Endodermal cell (in vitro differentiated cells): ENCODE results near the gene PTGES. TPM values are rescaled to one million over a fixed set of nuclear protein-coding genes. Genes with fewer than 3 reads are reported as not detected.

Experiments
- DNase-seq: peaks from one replicate; pipeline ENCODE4 v3.0.0-alpha.2; 2017
- H3K27ac ChIP-seq: 2 replicates; pipeline ENCODE4 v1.5.1; 2013; ENCODE audit warnings: mild to moderate bottlenecking, low read depth, low read length, moderate library complexity
- H3K27me3 ChIP-seq: 2 replicates; pipeline ENCODE4 v1.6.1; 2013; ENCODE audit warnings: mild to moderate bottlenecking, low read length, moderate library complexity; ENCODE audit not compliant: insufficient read depth, control insufficient read depth, poor library complexity, severe bottlenecking
- H3K36me3 ChIP-seq: 2 replicates; pipeline ENCODE4 v1.7.0; 2013; ENCODE audit warnings: mild to moderate bottlenecking, low read length, moderate library complexity; ENCODE audit not compliant: control insufficient read depth, insufficient read depth
- H3K4me1 ChIP-seq: one replicate; pipeline ENCODE4 v1.7.0; 2013; ENCODE audit warnings: low read length; ENCODE audit not compliant: control insufficient read depth, insufficient read depth
- H3K4me3 ChIP-seq: 2 replicates; pipeline ENCODE4 v1.5.1; 2013; ENCODE audit warnings: mild to moderate bottlenecking, low read length, moderate library complexity
- H3K9ac ChIP-seq: 2 replicates; pipeline ENCODE4 v1.6.1; 2013; ENCODE audit warnings: mild to moderate bottlenecking, low read length, moderate library complexity; ENCODE audit not compliant: poor library complexity, severe bottlenecking; ENCODE audit errors: extremely low read depth
- H3K9me3 ChIP-seq: 2 replicates; pipeline ENCODE4 v1.6.1; 2013; ENCODE audit warnings: mild to moderate bottlenecking, low read length, moderate library complexity; ENCODE audit not compliant: control insufficient read depth
- H3K27ac Mint-ChIP-seq: 2 replicates; pipeline ENCODE4 v1.8.0; 2020; ENCODE audit warnings: mixed read lengths
- H3K27me3 Mint-ChIP-seq: 2 replicates; pipeline ENCODE4 v1.8.0; 2021; ENCODE audit warnings: mild to moderate bottlenecking, mixed read lengths; ENCODE audit not compliant: insufficient read depth
- H3K36me3 Mint-ChIP-seq: 2 replicates; pipeline ENCODE4 v1.8.0; 2020; ENCODE audit warnings: low read depth, mixed read lengths
- H3K4me1 Mint-ChIP-seq: 2 replicates; pipeline ENCODE4 v1.8.0; 2020; ENCODE audit warnings: mixed read lengths
- H3K4me3 Mint-ChIP-seq: 2 replicates; pipeline ENCODE4 v1.8.0; 2020; ENCODE audit warnings: mild to moderate bottlenecking, moderate library complexity, mixed read lengths
- H3K9me3 Mint-ChIP-seq: 2 replicates; pipeline ENCODE4 v1.8.0; 2020; ENCODE audit warnings: mild to moderate bottlenecking, mixed read lengths
- WGBS, 2 experiments: methylation state at CpG; one replicate each; pipeline versions ENCODE4 v1.1.5 to v1.1.7; 2013; ENCODE audit warnings: missing lambda C conversion rate in 2 of 2, mixed read lengths in 1 of 2; ENCODE audit not compliant: insufficient coverage in 1 of 2, insufficient read length in 1 of 2; 5-methylcytosine and 5-hydroxymethylcytosine counted together
- total RNA-seq, 2 donors: library from RNA; stranded (reverse); fragmentation: NEBNext Ultra II Directional in 1 of 2; extraction: Animal tissue kit (Norgen Biotek cat#: 25700) in 1 of 2; gene quantifications; 2 replicates in 1 of 2; 3 replicates in 1 of 2; pipeline ENCODE4 v1.2.1, GENCODE V29; 2021
- TF ChIP-seq, protein P1 (sequence below): fragments of 200-600 bp; sonication (generic); conservative IDR thresholded peaks from 2 replicates; pipeline ENCODE4 v1.5.0; 2021; ENCODE audit warnings: antibody characterized with exemption, mild to moderate bottlenecking

The PTGES gene
- total RNA-seq, 2 donors from 2014 or later: 0.29 to 0.62 TPM

DNA sequence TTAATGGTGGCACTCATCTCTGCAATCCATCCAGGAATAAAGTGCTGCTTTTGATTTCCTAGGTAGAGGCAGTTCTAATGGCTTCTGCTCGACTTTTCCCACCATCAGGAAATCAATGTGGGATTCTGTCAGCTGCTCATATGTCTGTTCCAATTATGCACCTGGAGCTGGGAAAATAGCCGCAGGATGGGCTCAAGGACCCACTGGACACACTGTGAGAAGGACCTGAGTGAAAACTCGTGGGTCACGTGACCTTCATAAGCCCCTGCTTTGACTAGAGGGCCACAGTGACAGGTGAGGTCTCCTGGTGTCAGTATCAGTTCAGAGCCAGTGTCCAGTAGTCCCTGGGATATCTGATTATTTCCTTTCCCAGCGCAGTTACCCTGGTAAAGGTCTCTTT lies 17.9 kb upstream of the PTGES start:
- Mint-ChIP-seq H3K9me3 (no peaks in the 10 kb centered on the region), H3K36me3 (no peaks in the 10 kb centered on the region), H3K4me1 (no peaks in the 10 kb centered on the region), H3K4me3 (no peak overlapping the region), H3K27me3 (no peaks in the 10 kb centered on the region), H3K27ac (no peak overlapping the region)
- no peaks in the 10 kb centered on the region for H3K27me3 ChIP-seq
- DNase-seq: no peak
- H3K4me1 ChIP-seq: no peaks in the 10 kb centered on the region
- H3K9ac ChIP-seq: no peak overlapping the region
- TF ChIP-seq, protein P1, sequence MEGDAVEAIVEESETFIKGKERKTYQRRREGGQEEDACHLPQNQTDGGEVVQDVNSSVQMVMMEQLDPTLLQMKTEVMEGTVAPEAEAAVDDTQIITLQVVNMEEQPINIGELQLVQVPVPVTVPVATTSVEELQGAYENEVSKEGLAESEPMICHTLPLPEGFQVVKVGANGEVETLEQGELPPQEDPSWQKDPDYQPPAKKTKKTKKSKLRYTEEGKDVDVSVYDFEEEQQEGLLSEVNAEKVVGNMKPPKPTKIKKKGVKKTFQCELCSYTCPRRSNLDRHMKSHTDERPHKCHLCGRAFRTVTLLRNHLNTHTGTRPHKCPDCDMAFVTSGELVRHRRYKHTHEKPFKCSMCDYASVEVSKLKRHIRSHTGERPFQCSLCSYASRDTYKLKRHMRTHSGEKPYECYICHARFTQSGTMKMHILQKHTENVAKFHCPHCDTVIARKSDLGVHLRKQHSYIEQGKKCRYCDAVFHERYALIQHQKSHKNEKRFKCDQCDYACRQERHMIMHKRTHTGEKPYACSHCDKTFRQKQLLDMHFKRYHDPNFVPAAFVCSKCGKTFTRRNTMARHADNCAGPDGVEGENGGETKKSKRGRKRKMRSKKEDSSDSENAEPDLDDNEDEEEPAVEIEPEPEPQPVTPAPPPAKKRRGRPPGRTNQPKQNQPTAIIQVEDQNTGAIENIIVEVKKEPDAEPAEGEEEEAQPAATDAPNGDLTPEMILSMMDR: no peak
- H3K27ac ChIP-seq: no peak overlapping the region
- 89 to 91% methylated on average over 4 to 5 of the region's 5 CpGs for WGBS, 2 experiments
- no peak overlapping the region for H3K4me3 ChIP-seq
- H3K9me3 ChIP-seq: no peaks in the 10 kb centered on the region
- no peaks in the 10 kb centered on the region for H3K36me3 ChIP-seq

DNA sequence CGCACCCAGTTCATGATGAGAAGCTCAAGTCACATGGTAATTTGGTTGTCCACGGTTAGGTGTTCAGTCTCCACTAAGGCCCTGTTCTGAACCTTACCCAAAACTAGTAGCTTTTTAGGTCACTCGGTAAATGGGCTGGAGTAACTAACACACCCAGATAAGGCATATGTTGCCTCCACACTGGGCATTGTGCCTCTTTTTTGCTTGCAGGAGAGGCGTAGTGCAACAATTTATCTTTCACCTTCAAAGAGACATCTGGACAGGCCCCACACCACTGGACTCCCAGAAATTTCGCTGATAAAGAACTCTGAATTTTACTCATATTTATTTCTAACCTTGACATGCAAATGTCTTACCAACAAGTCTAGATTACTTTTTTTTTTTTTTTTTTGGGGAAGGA lies 16.8 kb upstream of the PTGES start:
- H3K4me3 Mint-ChIP-seq: no peak overlapping the region
- H3K27me3 ChIP-seq: no peaks in the 10 kb centered on the region
- TF ChIP-seq, protein P1: no peak
- H3K9me3 Mint-ChIP-seq: no peaks in the 10 kb centered on the region
- no peak overlapping the region for H3K27ac ChIP-seq
- no peaks in the 10 kb centered on the region for H3K4me1 ChIP-seq
- H3K36me3 ChIP-seq: no peaks in the 10 kb centered on the region
- no peaks in the 10 kb centered on the region for H3K4me1 Mint-ChIP-seq
- no peaks in the 10 kb centered on the region for H3K27me3 Mint-ChIP-seq
- no peak for DNase-seq
- no peak overlapping the region for H3K9ac ChIP-seq
- H3K4me3 ChIP-seq: no peak overlapping the region
- H3K36me3 Mint-ChIP-seq: no peaks in the 10 kb centered on the region
- H3K27ac Mint-ChIP-seq: no peak overlapping the region
- 90 to 92% methylated on average over 4 to 5 of the region's 5 CpGs for whole genome bisulfite sequencing, 2 experiments
- H3K9me3 ChIP-seq: no peaks in the 10 kb centered on the region

- H3K9ac ChIP-seq: no peak overlapping the region
- Mint-ChIP-seq H3K27me3 (no peaks in the 10 kb centered on the region), H3K4me1 (no peaks in the 10 kb centered on the region), H3K4me3 (no peak overlapping the region), H3K27ac (no peak overlapping the region), H3K9me3 (no peaks in the 10 kb centered on the region), H3K36me3 (no peaks in the 10 kb centered on the region)
- no peak for DNase-seq
- H3K4me3 ChIP-seq: no peak overlapping the region
- H3K4me1 ChIP-seq: no peaks in the 10 kb centered on the region
- no peaks in the 10 kb centered on the region for H3K9me3 ChIP-seq
- no peaks in the 10 kb centered on the region for H3K27me3 ChIP-seq
- TF ChIP-seq, protein P1: no peak
- no peak overlapping the region for H3K27ac ChIP-seq
- 84 to 97% methylated on average over 5 to 6 of the region's 6 CpGs for WGBS, 2 experiments
- no peaks in the 10 kb centered on the region for H3K36me3 ChIP-seq
Measured at GRCh38 chr9:129768486-129768885, 15.6 kb upstream of the PTGES start.
